Endometrial microvascular endothelial cells (primary cell): ENCODE results near the gene ZBTB42. TPM values are rescaled to one million over a fixed set of nuclear protein-coding genes. Genes with fewer than 3 reads are reported as not detected.

ENCODE experiments used
- in situ Hi-C: cut with HindIII; loops from 2 replicates; pipeline ENCODE4 v1.10.0; 2017; ENCODE audit warnings: low sequenced_read_pairs, low pct_unique_long_range_greater_than_20kb; ENCODE audit errors: inconsistent ontology term
- total RNA-seq: library from RNA; depleted of rRNA; stranded (reverse); fragments of >200 nt; gene quantifications from one replicate; pipeline ENCODE4 v1.2.3, GENCODE V29; 2015; ENCODE audit errors: inconsistent ontology term

ZBTB42 gene
- total RNA-seq, 1 donor from 2014 or later: 3.1 TPM

DNA sequence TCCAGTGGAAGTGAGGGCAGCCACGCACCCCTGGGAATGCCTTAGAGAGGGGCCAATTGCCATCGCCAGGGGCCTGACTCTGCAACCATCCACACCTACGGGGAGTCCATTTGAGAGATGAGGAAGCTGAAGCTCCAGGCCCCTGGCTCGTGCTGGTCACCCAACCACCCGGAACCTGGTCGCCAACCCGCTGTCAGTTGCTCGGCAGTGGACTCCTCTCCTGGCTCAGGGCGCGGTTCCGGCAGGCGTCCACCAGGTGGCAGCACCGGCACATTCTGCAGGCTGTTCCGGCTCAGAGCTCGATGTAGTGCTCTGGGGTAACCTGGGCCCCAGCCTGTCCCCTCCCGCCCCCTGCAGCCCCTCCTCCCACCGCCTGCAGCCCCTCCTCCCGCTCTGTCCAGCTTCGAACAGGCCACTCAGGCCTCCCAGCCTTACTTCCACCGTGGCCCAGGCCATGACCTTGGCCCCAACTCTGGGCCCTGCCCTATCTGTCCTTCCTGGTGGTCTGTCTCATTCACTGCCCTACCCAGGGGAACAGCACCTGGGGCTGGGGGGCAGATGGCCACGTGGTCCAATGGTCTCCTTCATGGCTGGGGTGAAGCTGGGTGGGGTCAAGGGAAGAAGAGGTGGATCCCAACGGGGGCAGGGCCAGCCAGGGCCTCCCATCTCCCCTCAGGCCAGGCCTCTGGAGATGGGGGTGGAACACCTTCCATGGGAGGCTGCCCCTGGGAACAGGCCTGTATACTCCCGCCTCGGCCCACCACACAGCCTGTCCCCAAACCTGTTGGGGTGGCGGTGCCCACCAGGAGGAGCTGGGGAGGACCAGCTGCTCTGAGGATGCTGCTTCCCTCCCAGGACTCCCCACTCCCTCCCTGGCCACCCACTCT lies 32.2 kb upstream of the ZBTB42 start:
- in situ Hi-C loops: no loop called here

DNA sequence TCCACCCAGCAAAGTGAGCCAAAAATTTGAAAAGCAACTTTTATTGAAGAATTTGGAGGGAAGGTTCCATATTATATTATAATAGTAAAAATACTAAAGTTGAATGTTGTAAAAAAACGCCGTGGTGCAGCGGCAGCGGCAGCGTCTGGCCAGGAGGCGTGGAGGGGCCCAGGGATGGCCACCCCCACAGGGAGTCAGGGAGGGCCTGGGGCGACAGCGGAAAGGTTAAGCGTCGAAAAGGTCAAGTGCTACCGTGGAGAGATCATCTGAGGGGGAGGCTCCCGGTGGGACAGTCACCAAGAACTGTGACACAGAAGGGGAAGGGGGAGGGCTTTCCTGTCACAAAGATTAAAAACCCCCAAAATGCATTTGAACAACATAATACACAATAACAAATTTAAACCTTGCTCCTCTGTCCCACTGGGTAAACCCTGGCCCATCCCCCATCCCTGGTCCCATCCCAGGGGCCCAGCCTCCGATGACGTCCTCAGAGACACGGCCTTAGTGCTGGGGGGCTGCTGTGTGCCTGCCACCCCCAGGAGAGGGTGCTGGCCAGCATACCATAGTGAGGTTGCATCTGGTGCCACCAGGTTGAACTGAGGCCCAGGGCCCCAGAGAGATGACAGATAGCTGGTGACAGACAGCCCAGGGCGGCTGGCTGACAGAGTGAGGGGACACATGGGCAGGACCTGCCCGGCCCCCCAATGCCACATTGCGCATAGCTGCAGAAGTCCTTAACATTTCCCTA lies 31.4 kb upstream of the ZBTB42 start:
- in situ Hi-C loops: no loop called here

DNA sequence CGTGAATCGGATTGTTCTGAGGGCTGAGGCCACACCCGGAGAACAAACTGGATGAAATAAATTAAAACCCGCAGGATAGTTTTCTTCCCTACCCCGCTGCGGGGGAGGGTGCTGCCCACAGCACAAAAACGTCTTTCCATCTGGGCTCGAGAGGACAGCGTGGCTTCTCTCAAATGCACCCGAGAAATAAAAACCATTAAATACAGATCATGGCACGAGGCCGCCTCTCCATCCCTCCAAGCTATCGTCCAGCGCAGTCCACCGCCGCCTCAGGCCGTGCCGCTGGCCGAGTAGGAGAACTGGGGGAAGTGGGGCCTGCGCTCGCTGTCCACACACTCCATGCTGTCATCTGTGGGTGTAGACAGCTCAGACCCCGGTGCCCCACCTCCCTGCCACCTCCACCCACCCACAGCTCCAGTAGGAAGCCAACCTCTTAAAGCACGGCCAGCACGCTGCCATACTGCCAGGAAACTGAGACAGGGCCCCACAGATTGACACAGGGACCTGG lies 30.8 kb upstream of the ZBTB42 start:
- in situ Hi-C loops: no loop called here

DNA sequence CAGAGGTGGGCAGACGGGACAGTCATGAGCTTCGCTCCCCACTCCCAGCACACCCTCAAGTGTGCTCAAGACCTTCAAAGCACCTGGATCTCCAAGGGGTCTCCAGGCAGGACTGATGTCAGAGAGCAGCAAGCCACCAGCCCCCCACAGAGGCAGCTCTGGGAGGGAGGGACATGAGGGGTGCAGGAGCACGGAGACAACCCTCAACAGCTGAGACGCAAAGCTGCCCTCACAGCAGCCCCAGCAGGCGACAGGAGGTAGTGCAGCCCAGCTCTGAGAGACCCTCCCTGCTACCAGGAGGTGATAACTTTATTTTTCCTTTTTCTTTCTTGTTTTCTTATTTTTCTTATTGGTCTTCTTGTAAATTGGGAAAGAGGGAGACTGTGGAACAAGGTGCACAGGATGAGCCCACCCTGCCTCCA lies 30.0 kb upstream of the ZBTB42 start:
- in situ Hi-C loops: no loop called here

DNA sequence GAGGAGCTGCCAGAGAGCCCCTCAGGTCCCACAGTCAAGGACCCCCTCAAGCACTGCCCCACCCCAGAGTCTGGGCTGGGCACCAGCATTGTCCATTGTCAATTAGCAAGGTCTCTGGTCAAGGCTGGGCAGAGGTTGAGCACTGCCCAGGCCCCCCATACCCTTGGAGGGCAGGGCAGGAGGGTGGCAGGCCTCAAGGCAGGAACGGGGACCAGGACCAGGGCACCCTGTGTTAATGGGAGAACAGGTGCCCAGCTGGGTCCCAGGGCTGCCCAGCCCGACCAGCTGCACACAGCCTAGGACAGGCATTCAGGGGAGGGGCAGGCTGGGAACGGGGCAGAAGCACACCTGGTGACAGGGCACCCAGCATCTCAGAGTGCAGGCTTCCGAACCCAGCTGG lies 29.5 kb upstream of the ZBTB42 start:
- in situ Hi-C loops: no loop called here

DNA sequence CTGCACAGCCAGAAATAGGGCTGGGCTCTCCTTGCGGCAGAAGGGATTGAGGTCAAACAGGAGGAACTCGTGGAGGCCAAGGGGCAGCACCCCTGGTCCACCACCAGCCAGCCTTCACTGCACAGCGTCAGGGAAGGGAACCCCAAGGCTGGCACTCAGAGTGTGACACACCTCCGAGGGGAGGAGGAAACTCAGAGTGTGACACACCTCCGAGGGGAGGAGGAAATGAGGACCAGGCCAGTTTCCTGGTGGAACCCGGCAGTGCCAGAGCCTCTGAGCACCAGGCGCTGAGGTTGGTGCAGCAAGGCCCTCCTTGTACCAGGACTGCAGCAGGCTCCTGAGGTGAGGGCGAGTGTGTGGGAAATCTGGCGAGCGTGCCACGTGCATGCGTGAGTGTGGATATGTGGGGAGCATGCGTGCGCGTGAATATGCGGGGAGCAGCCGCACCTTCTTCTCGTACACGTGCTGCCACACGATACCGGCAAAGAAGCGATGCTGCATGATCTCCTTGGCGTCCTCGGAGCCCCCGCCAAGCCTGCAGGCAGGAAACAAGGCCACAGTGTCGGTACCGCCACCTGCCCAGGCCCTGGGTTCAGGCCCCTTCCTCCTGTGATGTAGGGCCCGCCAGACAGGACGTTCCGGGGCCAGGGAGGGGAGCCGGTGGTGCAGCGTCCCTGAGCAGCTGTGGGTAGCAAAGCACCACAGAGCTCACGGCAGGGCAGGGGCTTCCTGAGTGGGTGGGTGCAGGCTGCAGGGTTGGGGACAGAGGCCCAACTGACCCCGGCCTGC lies 28.8 kb upstream of the ZBTB42 start:
- in situ Hi-C loops: no loop called here

DNA sequence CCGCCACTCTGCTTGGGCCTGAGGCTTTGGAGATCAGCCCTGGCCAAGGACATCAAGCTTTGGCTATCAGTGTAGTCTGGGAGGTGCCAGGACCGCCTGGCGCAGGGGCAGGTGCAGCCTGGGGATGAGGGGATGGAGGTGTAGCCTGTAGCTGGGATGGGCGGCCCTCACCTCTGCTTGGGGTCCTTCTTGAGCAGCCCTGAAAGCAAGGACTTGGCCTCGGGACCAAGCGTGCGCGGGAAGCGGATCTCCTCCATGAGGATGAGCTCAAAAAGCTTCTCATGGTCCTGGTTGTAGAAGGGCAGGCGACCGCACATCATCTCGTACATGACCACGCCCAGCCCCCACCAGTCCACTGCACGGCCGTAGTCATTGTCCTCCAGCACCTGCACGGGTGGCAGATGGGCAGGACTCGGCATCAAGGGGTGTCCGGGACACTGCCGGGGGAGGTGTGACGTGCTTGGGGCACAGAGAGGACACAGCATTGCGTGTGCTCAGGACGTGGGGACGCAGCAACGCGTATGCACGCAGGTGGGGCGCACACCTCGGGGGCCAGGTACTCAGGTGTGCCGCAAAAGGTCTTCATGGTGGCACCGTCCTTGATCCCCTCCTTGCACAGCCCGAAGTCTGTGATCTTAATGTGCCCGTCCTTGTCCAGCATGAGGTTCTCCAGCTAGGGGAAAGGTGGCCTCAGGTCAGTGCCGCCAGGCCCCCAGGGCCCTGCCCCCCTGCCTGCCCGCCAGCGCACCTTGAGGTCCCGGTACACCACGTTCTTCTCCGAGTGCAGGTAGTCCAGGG lies 28.0 kb upstream of the ZBTB42 start:
- in situ Hi-C loops: no loop called here

DNA sequence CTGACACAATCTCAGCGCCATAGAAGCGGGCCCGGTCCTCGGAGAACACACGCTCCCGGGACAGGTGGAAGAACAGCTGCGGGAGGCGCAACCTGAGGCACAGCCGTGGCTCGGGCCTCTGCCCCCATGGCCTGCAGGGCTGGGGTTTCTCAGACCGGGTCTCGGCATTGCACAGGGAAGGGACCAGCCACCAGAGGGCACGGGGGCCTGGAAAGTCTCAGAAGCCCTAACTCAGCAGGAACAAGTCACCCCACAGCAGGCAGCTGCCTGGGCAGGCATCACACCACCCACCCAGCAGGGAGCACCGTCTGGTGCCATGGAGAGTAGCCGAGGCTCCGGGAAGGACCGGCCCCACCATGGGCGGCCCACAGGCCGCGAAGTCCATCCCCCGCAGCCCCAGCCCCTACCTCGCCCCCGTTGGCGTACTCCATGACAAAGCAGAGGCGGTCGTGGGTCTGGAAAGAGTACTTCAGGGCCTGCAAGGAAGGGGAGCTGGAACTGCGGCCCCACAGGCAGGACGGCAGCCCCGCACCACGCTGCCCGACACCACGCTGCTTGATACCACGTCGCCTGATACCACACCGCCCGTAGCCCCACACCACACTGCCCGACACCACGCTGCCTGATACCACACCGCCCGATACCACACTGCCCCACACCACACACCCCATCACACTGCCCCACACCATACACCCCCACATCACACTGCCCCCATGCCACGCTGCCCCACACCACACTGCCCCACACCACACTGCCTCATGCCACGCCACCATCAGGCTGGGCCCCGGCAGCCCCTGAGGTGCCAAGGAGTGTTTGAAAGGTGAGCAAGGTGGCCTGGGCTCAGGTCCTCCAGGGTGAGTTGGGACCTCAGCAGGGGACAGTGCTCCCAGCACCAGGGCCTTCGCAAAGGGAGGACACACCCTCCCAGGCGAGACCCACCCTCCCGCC lies 27.1 kb upstream of the ZBTB42 start:
- in situ Hi-C loops: no loop called here

DNA sequence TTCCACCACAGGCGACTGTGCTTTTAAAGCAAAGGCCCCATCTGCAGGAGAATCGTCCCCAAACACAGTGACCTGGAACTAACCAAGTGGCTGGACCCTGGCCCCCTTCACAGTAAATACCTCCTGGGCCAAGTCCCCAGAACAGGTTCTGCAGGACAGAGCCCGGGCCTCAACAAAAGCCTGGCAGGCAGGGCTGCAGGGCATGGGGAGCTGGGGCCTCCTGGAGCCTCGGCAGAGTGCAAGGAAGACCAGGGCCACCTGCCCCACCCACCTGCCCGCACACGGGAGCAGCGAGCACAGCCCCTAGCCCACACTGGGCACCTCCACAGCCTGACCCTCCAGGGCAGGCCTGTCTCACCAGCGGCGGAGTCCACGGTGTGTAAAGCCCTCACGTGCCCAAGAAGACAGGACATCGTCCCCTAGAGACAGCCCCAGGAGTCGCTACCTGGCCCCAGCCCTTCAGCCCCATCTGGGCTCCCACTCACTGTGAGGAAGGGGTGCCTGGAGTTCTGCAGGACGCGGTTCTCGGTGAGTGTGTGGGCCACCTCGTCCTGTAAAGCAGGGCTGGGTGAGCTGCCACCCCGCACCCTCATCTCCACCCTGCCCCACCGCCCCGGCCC lies 26.3 kb upstream of the ZBTB42 start:
- in situ Hi-C loops: no loop called here

DNA sequence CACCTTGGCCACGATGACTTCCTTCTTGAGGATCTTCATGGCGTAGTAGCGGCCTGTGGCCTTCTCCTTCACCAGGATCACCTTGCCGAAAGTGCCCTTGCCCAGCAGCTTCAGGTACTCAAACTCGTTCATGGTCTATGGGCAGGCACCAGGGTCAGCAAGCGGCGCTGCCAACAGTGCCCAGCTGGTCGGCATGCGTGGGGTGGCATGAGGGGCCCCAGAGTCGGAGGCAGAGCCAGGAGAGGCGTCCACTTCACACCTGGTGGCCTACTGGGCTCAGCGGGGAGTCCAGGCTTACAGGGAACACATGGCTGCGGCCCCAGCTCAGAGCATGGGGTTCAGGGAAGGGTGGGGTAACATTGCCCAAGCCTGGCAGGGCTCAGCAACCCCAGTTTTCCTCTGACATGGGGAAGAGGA lies 25.8 kb upstream of the ZBTB42 start:
- in situ Hi-C loops: no loop called here

DNA sequence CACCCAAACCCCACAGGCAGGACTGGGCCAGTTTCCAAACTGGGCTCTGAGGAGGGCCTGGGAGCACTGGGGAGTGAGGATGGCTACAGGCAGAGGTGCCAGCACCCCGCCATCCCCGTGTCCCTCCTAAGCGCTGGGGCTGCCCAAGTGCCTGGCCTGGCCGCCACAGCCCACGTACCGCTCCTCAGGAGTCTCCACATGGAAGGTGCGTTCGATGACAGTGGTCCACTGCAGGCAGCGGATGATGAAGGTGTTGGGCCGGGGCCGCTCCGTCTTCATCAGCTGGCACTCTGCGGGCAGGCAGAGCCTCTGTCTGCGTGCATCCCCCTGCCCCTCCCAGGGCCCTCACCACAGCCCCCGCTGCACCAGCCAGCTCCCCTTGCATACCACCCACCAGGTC lies 24.4 kb upstream of the ZBTB42 start:
- in situ Hi-C loops: no loop called here

DNA sequence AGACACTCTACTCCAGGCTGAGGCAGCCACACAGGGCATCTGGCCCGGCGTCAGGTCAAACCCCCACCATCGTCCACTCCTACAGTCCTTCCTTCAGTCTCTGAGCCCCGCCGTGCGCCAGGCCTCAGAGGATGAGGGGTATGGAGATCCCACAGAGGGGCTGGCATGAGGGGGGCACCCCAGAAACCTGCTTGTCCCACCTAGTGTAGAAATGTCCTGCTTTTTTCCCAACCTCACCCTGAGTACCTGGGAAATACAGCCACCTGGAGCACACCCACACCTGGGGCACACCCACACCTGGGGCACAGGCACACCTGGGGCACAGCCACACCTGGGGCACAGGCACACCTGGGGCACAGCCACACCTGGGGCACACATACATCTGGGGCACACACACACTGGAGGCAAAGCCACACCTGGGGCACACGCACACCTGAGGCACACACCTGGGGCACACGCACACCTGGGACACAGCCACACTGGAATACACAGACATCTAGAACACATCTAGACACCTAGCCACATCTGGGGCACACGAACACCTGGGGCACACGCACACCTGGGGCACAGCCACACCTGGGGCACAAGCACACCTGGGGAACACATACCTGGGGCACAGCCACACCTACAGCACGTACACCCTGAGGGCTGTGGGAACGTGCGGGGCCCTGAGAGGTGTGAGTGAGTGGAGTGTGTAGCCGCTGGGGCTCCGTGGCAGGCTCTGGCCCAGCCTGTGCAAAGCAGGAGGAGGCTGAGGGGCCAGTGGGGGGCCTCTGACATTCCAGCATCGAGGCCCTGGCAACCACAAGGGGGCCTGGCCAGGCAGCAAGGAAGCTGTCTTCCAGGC lies 23.7 kb upstream of the ZBTB42 start:
- in situ Hi-C loops: no loop called here

DNA sequence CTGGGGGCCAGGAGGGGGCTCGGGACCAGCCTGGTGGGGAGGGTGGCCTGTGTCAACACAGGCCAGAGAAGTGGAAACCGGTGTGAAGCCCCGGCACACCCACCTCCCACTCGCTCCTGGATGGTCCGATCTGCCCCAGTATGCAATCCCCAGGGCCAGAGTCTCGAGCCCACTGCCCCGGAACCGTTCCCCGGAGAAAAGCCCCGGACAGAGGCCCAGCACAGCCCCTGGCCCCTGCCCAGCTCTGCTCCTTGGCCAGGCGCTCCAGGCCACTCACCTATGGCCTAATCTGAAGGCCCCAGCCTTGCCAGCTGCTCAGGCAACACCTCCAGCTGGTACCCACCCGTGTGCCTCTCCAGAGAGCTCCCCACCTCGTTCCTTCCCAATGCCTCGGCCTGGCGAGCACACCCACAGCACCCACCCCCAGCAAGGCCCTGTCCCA lies 23.1 kb upstream of the ZBTB42 start:
- in situ Hi-C loops: no loop called here

DNA sequence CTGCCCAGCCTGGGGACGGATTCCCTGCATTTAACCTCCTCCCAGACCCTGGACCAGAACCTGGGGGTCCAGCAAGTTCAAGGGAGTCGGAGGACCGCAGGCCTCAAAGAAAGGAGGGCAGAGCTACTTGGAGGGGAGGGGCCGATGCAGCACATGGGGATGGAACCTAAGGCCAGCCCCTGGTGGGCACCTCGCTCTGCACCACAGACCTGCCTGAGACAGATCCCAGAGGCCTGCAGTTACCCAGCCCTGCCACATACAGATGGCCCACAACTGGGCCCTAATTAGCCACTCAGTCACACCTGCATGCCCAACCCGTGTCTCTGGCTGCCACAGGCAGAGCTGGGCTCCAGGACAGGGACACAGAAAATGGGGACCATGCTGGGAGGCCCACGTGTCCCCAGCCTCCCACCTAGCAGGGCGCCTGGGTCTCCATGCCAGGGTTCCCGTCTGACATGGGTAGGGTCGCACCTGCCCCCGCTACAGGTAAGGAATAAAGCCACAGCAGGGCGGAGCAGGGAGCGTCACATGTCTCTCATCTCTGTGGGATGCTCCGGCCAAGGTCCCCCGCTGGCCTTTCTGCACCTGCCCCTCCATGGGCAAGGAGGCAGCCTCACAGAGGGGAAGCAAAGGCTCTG lies 22.1 kb upstream of the ZBTB42 start:
- in situ Hi-C loops: no loop called here

DNA sequence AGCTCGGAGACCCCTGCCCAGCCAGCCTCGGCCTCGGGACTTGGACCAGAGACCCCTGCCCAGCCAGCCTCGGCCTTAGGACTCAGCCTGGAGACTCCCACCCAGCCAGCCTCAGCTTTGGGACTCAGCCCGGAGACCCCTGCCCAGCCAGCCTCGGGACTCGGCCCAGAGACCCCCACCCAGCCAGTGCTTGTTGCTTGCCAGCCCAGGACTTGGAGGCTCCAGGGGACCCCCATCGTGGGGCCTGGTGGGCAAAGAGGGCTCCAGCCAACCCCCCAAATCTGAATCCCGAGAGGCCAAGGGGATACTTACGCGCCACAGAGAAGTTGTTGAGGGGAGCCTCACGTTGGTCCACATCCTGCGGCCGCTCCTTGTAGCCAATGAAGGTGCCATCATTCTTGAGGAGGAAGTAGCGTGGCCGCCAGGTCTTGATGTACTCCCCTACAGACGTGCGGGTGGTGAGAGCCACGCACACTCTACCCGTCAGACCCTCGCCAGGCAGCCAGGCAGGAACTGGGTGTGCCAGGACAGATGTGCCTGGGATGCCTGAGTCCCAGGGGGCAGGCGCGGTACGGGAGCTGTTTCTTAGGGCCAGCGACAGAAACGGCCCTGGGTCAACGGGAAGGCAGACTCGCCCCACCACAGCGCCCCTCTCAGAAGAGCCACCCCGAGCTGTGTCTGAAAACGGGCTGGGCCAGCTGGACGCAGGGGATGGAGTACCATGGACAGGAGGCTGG lies 21.0 kb upstream of the ZBTB42 start:
- in situ Hi-C loops: no loop called here
